GM12873 (cell line): ENCODE results near the gene VPS37D.

ENCODE experiments used
- CTCF ChIP-seq: IDR thresholded peaks from 2 replicates; pipeline ENCODE4 v1.5.1; 2012; ENCODE audit warnings: low read depth, mild to moderate bottlenecking, moderate library complexity, low read length, control low read depth; ENCODE audit not compliant: insufficient read depth; ENCODE audit errors: missing control alignments

VPS37D gene

GRCh38 chr7:73704640-73705550 is 37.3 kb downstream of the VPS37D start:
- TF ChIP-seq CTCF: no peak

- no peak for TF ChIP-seq CTCF
These were observed 37.9 kb downstream of the VPS37D start for GRCh38 chr7:73705551-73705920.

- no peak for TF ChIP-seq CTCF
These were observed 38.8 kb downstream of the VPS37D start for GRCh38 chr7:73706126-73707044.

- TF ChIP-seq CTCF: no peak
These were observed 39.5 kb downstream of the VPS37D start for GRCh38 chr7:73707045-73707631.

GRCh38 chr7:73708961-73709549 is 41.4 kb downstream of the VPS37D start:
- TF ChIP-seq CTCF: no peak

- no peak for TF ChIP-seq CTCF
These were observed 45.1 kb downstream of the VPS37D start for GRCh38 chr7:73712773-73713172.
